ENCODE results near the gene BLTP1. TPM values are rescaled to one million over a fixed set of nuclear protein-coding genes. Genes with fewer than 3 reads are reported as not detected.
"Not testable (repeated sequence)": the region's sequence is repeated elsewhere in the genome, so short reads cannot be mapped to it uniquely, and the experiment has no call there.

The BLTP1 gene, protein sequence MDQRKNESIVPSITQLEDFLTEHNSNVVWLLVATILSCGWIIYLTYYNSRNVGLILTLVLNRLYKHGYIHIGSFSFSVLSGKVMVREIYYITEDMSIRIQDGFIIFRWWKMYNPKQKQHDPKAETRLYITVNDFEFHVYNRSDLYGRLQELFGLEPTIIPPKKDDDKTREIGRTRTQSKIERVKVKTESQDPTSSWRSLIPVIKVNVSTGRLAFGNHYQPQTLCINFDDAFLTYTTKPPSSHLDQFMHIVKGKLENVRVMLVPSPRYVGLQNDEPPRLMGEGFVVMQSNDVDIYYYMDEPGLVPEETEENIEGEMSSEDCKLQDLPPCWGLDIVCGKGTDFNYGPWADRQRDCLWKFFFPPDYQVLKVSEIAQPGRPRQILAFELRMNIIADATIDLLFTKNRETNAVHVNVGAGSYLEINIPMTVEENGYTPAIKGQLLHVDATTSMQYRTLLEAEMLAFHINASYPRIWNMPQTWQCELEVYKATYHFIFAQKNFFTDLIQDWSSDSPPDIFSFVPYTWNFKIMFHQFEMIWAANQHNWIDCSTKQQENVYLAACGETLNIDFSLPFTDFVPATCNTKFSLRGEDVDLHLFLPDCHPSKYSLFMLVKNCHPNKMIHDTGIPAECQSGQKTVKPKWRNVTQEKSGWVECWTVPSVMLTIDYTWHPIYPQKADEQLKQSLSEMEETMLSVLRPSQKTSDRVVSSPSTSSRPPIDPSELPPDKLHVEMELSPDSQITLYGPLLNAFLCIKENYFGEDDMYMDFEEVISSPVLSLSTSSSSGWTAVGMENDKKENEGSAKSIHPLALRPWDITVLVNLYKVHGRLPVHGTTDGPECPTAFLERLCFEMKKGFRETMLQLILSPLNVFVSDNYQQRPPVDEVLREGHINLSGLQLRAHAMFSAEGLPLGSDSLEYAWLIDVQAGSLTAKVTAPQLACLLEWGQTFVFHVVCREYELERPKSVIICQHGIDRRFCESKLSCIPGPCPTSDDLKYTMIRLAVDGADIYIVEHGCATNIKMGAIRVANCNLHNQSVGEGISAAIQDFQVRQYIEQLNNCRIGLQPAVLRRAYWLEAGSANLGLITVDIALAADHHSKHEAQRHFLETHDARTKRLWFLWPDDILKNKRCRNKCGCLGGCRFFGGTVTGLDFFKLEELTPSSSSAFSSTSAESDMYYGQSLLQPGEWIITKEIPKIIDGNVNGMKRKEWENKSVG (N-terminal part only)
- total RNA-seq: 100 to 1,000 TPM in 1 of 4 donors, 10 to 100 TPM in 3; 58.7 to 167 (median 82.8) TPM

DNA sequence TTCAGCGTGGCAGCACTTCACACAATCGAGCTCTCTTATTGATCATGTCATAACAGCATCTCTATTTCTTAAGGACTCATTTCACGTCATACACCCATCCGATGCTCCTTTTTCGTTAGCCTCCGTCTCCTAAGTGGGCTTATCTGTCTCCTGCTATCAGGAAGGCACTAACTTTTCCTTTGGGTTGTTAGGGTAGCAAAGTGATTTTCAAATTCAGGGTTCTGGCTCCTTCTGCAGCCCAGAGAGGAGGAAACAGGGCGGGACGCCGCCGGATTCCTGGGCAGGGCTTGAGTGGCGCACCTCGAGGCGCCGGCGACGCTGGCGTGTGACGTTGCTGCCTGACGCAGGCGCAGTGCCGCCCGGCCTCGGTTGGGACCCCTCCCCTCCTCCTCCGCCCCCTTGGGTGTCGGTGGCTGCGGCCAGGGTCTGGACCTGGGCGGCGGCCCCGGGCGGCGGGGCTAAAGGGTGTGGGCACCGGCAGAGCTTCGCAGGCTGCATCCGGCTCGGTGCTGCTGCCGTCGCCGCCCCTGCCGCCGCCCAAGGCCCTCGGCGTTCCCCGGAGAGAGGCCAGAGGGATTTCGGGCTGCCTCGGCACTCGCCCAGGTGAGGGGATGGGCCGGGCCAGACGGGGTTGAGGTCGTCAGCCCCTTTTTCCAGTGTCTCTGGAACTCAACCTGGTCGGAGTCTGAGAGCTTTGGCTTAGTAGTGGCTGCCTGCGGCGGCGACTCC lies at the start of gene BLTP1:
BLTP1 (plus strand) TSS at position 350 of the 729 bp plus-strand sequence. CDS start 18,317 bp downstream, outside the sequence.
- Histone ChIP-seq H3K4me1 (peaks cover 28% of the 10 kb centered on the region), H3K27ac (peak within 1 kb of the TSS; percentile 86)
- 1% methylated on average over 21 of the region's 53 CpGs for WGBS

DNA sequence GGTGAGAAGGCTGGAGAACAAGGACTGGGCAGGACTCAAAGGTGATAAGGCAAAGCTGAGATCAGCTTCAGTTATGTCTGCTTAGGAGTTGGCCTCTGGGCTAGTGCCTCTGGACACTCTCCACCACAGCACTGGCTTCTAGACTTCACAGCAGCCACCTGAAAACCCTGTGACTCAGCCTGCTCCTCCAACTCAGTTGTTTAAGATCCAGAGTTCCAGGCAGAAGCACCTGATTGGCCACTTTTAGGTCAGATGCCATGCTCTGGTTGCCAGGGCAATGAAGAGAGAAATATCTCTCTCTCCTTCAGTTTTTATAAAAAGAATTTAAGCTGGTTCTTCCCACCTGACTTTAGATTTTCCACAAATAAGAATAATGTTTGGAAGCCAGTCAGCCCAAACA lies 47.9 kb upstream of the BLTP1 start:
- no peaks in the 10 kb centered on the region for H3K27me3 ChIP-seq
- H3K4me1 ChIP-seq: no peaks in the 10 kb centered on the region
- no peak overlapping the region for H3K27ac ChIP-seq
- H3K4me3 ChIP-seq: no peak overlapping the region
- TF ChIP-seq POLR2A (IDR thresholded peaks at IDR 0.05): no peak
- H3K9me3 ChIP-seq: no peaks in the 10 kb centered on the region
- DNase-seq (ENCODE audit: low spot score in 2 of 2): no peak
- no peaks in the 10 kb centered on the region for H3K36me3 ChIP-seq

More for the DNA sequence above, at the start of gene BLTP1:
- H3K4me3 ChIP-seq: peak within 1 kb of the TSS; percentile 68
- TF ChIP-seq POLR2A (IDR thresholded peaks at IDR 0.05): no peak
- no peak for TF ChIP-seq EP300 (IDR thresholded peaks at IDR 0.05)
- TF ChIP-seq, protein P1, sequence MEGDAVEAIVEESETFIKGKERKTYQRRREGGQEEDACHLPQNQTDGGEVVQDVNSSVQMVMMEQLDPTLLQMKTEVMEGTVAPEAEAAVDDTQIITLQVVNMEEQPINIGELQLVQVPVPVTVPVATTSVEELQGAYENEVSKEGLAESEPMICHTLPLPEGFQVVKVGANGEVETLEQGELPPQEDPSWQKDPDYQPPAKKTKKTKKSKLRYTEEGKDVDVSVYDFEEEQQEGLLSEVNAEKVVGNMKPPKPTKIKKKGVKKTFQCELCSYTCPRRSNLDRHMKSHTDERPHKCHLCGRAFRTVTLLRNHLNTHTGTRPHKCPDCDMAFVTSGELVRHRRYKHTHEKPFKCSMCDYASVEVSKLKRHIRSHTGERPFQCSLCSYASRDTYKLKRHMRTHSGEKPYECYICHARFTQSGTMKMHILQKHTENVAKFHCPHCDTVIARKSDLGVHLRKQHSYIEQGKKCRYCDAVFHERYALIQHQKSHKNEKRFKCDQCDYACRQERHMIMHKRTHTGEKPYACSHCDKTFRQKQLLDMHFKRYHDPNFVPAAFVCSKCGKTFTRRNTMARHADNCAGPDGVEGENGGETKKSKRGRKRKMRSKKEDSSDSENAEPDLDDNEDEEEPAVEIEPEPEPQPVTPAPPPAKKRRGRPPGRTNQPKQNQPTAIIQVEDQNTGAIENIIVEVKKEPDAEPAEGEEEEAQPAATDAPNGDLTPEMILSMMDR (IDR thresholded peaks at IDR 0.05): no peak
- TF ChIP-seq POLR2AphosphoS5 (IDR thresholded peaks at IDR 0.05): peak in 1 of 3 donors; percentile 10
- no peaks in the 10 kb centered on the region for H3K9me3 ChIP-seq
- peaks cover 6% of the 10 kb centered on the region for H3K36me3 ChIP-seq
- peak; percentile 93 to 95 for DNase-seq (ENCODE audit: low spot score in 2 of 2)
- H3K27me3 ChIP-seq: no peaks in the 10 kb centered on the region

DNA sequence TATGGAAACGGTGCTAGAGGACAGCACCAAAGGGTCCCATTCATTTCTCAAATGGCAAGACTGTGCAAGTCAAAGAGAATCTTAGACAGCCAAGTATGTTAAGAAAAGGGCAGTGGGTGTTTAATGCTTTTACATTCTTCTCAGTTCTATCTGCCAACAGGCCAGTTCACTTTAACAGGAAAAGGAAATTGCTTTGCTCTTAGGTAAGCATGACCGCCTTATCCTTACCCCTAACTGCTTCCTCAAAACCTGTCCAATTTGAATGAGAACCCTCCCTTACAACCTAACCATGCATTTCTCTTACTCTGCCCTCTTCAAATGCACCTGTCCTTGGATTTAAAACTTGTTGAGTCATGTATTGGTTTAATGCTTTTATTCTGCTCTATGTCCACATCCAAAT lies 44.5 kb upstream of the BLTP1 start:
- no peak for DNase-seq (ENCODE audit: low spot score in 2 of 2)
- no peaks in the 10 kb centered on the region for H3K27me3 ChIP-seq
- no peaks in the 10 kb centered on the region for H3K9me3 ChIP-seq
- H3K4me3 ChIP-seq: no peak overlapping the region
- no peak overlapping the region for H3K27ac ChIP-seq
- no peaks in the 10 kb centered on the region for H3K36me3 ChIP-seq
- TF ChIP-seq POLR2AphosphoS5 (IDR thresholded peaks at IDR 0.05) (no peak), EP300 (IDR thresholded peaks at IDR 0.05) (no peak), POLR2A (IDR thresholded peaks at IDR 0.05) (no peak)
- TF ChIP-seq, protein P1 (IDR thresholded peaks at IDR 0.05): no peak
- WGBS: 59% methylated on average over 2 of the region's 2 CpGs
- H3K4me1 ChIP-seq: no peaks in the 10 kb centered on the region

DNA sequence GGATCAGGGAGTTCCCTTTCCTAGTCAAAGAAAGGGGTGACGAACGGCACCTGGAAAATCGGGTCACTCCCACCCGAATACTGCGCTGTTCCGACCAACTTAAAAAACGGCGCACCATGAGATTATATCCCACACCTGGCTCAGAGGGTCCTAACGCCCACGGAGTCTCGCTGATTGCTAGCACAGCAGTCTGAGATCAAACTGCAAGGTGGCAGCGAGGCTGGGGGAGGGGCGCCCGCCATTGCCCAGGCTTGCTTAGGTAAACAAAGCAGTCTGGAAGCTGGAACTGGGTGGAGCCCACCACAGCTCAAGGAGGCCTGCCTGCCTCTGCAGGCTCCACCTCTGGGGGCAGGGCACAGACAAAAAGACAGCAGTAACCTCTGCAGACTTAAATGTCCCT lies 41.8 kb upstream of the BLTP1 start:
- not testable (repeated sequence) for H3K9me3 ChIP-seq; H3K27ac ChIP-seq; H3K4me1 ChIP-seq; H3K27me3 ChIP-seq; H3K4me3 ChIP-seq; H3K36me3 ChIP-seq; DNase-seq (ENCODE audit: low spot score in 2 of 2)
- 94% methylated on average over 11 of the region's 14 CpGs for WGBS

DNA sequence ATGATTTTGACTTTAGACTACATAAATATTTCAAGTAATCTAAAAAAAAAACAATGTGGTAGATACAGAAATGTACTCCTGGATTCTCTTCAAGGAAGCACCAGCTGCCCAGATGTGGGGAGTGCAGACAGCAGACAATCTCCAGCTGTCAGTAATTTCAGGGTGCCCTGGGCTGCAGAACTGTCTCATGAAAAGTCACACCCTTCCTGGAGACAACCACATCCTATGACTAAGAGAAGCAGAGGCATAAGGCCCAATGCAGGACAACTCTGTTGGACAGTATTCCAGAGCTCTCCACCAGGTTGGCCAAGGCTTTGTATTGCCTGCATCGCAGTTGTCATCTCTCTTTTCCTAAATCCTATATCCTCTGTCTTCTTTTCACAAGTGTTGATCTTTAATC lies 34.4 kb upstream of the BLTP1 start:
- Histone ChIP-seq H3K36me3 (no peaks in the 10 kb centered on the region), H3K9me3 (no peaks in the 10 kb centered on the region), H3K27me3 (no peaks in the 10 kb centered on the region), H3K4me1 (no peaks in the 10 kb centered on the region), H3K27ac (no peak overlapping the region), H3K4me3 (no peak overlapping the region)
- no peak for TF ChIP-seq EP300 (IDR thresholded peaks at IDR 0.05)
- TF ChIP-seq POLR2AphosphoS5 (IDR thresholded peaks at IDR 0.05): no peak
- TF ChIP-seq POLR2A (IDR thresholded peaks at IDR 0.05): no peak
- TF ChIP-seq, protein P1 (IDR thresholded peaks at IDR 0.05): no peak
- 80% methylated on average over 1 of the region's 1 CpG for WGBS
- no peak for DNase-seq (ENCODE audit: low spot score in 2 of 2)
